ENCODE data around the gene RPAP2. TPM values are rescaled to one million over a fixed set of nuclear protein-coding genes. Genes with fewer than 3 reads are reported as not detected.

Gene RPAP2
- total RNA-seq, 2 experiments from 2014 or later = 23.4 to 26.5 TPM

- intact Hi-C loops (cut with DNase I, micrococcal nuclease) = loop anchor here in 1 of 2 experiments (5.0 kb wide), 1 partner anchor 41 kb away; no protein-coding TSS in a partner anchor
- no peaks in the 10 kb centered on the region for H3K27me3 ChIP-seq (ENCODE audit: control insufficient read depth in 1 of 2, insufficient read depth in 2 of 2, low read length in 2 of 2)
- Mint-ChIP-seq H3K9me3 (no peaks in the 10 kb centered on the region), H3K27me3 (no peaks in the 10 kb centered on the region), H3K27ac (peak overlapping the region; percentile 0), H3K4me3 (no peak overlapping the region), H3K4me1 (ENCODE audit: low read depth) (peaks cover 50% of the 10 kb centered on the region), H3K36me3 (ENCODE audit: low read depth) (peaks cover 40% of the 10 kb centered on the region)
- ChIA-PET CTCF (no interaction called here), POLR2A (no interaction called here)
- peaks cover 12% of the 10 kb centered on the region for H3K36me3 ChIP-seq (ENCODE audit: insufficient read depth, low read length)
- no peaks in the 10 kb centered on the region for H3K9me3 ChIP-seq (ENCODE audit: control insufficient read depth in 1 of 2, insufficient read depth in 1 of 2, low read length in 2 of 2)
- peaks cover 14% of the 10 kb centered on the region for H3K4me1 ChIP-seq (ENCODE audit: insufficient read depth, low read length)
- no peak for TF ChIP-seq CTCF (IDR thresholded peaks at IDR 0.05)
- H3K4me3 ChIP-seq (ENCODE audit: low read length) = no peak overlapping the region
- ATAC-seq (ENCODE audit: poor library complexity) (no peak), DNase-seq (no peak)
- H3K27ac ChIP-seq (ENCODE audit: low read depth in 1 of 2, low read length in 2 of 2) = no peak overlapping the region
Measured at GRCh38 chr1:92362970-92363369, 64.1 kb downstream of the RPAP2 start.

GRCh38 chr1:92363401-92363800 is 64.5 kb downstream of the RPAP2 start:
- intact Hi-C loops (cut with DNase I, micrococcal nuclease) = loop anchor here in 1 of 2 experiments (5.0 kb wide), 1 partner anchor 41 kb away; no protein-coding TSS in a partner anchor
- no peak overlapping the region for H3K4me3 ChIP-seq (ENCODE audit: low read length)
- H3K36me3 ChIP-seq (ENCODE audit: insufficient read depth, low read length) = peaks cover 10% of the 10 kb centered on the region
- no peak overlapping the region for H3K27ac ChIP-seq (ENCODE audit: low read depth in 1 of 2, low read length in 2 of 2)
- ATAC-seq (ENCODE audit: poor library complexity) (no peak), DNase-seq (no peak)
- no peak overlapping the region for H3K4me3 Mint-ChIP-seq
- H3K36me3 Mint-ChIP-seq (ENCODE audit: low read depth) = peaks cover 37% of the 10 kb centered on the region
- H3K27me3 Mint-ChIP-seq = no peaks in the 10 kb centered on the region
- peaks cover 48% of the 10 kb centered on the region for H3K4me1 Mint-ChIP-seq (ENCODE audit: low read depth)
- H3K9me3 ChIP-seq (ENCODE audit: control insufficient read depth in 1 of 2, insufficient read depth in 1 of 2, low read length in 2 of 2) = no peaks in the 10 kb centered on the region
- peaks cover 16% of the 10 kb centered on the region for H3K4me1 ChIP-seq (ENCODE audit: insufficient read depth, low read length)
- POLR2A ChIA-PET = interaction anchor here (0.6 kb wide), 1 partner anchor 163 kb away, joined by 3 read pairs; no protein-coding TSS in a partner anchor
- no peaks in the 10 kb centered on the region for H3K27me3 ChIP-seq (ENCODE audit: control insufficient read depth in 1 of 2, insufficient read depth in 2 of 2, low read length in 2 of 2)
- H3K9me3 Mint-ChIP-seq = no peaks in the 10 kb centered on the region
- peak overlapping the region; percentile 0 for H3K27ac Mint-ChIP-seq
- CTCF ChIA-PET = interaction anchor here (0.6 kb wide), 1 partner anchor 249 kb away, joined by 3 read pairs; no protein-coding TSS in a partner anchor
- no peak for TF ChIP-seq CTCF (IDR thresholded peaks at IDR 0.05)

- TF ChIP-seq CTCF (IDR thresholded peaks at IDR 0.05) = no peak
- no peak overlapping the region for H3K4me3 Mint-ChIP-seq
- H3K27ac Mint-ChIP-seq = peak overlapping the region; percentile 10
- Histone ChIP-seq H3K27ac (ENCODE audit: low read depth in 1 of 2, low read length in 2 of 2) (peak overlapping the region in 1 of 2 donors; percentile 37), H3K9me3 (ENCODE audit: control insufficient read depth in 1 of 2, insufficient read depth in 1 of 2, low read length in 2 of 2) (no peaks in the 10 kb centered on the region), H3K27me3 (ENCODE audit: control insufficient read depth in 1 of 2, insufficient read depth in 2 of 2, low read length in 2 of 2) (no peaks in the 10 kb centered on the region), H3K4me3 (ENCODE audit: low read length) (no peak overlapping the region), H3K4me1 (ENCODE audit: insufficient read depth, low read length) (peaks cover 16% of the 10 kb centered on the region), H3K36me3 (ENCODE audit: insufficient read depth, low read length) (peaks cover 8% of the 10 kb centered on the region)
- ChIA-PET POLR2A (interaction anchor here (0.8 to 1.1 kb wide), 2 partner anchors 46 to 49 kb away, joined by 3 to 4 read pairs; no protein-coding TSS in a partner anchor), CTCF (interaction anchor here (0.7 to 1.2 kb wide), 2 partner anchors 11 to 877 kb away, joined by 3 read pairs; no protein-coding TSS in a partner anchor)
- no peaks in the 10 kb centered on the region for H3K9me3 Mint-ChIP-seq
- peak in 3 of 14 experiments; percentile 19 to 58 (median 29) for DNase-seq
- intact Hi-C loops (cut with DNase I, micrococcal nuclease) = no loop called here
- no peaks in the 10 kb centered on the region for H3K27me3 Mint-ChIP-seq
- H3K4me1 Mint-ChIP-seq (ENCODE audit: low read depth) = peaks cover 53% of the 10 kb centered on the region
- peaks cover 27% of the 10 kb centered on the region for H3K36me3 Mint-ChIP-seq (ENCODE audit: low read depth)
- ATAC-seq (ENCODE audit: poor library complexity) = peak; percentile 52
Measured at GRCh38 chr1:92365378-92366039, 66.7 kb downstream of the RPAP2 start.
